Activated CD8-positive, alpha-beta memory T cell treated with anti-CD3 and anti-CD28 coated beads, Interleukin-2, amount 50 U/mL, for 4 hours (primary cell): Measurements from ENCODE around the gene ACOX3.
A peak's percentile ranks its signal among the peaks of the same experiment; 100 is the strongest.

ENCODE experiments used
- DNase-seq: peaks from one replicate; pipeline ENCODE4 v3.0.0-alpha.2; 2020

ACOX3 gene

DNA sequence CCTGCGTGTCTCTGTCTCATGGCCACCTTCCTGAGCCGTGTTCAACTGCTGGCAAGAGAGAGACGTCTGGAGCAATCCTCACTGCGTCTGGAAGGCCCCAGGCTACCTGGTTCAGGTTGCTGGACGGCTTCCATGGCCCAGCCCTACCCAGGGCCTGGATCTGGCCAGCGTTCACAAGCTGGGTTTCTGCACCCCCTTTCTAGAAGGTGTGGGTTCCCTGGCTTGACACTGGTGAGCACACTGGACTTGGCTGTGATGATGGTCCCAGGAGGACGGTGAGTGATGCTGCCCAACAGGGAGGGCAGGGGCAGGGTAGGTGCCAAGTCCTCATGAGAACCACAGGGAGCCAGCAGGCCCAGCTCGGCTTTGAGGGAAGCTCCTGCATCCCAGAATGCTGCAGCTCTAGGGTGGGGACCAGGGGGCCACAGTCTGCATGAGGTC is 107.6 kb downstream of the ACOX3 start:
- DNase-seq: no peak

DNA sequence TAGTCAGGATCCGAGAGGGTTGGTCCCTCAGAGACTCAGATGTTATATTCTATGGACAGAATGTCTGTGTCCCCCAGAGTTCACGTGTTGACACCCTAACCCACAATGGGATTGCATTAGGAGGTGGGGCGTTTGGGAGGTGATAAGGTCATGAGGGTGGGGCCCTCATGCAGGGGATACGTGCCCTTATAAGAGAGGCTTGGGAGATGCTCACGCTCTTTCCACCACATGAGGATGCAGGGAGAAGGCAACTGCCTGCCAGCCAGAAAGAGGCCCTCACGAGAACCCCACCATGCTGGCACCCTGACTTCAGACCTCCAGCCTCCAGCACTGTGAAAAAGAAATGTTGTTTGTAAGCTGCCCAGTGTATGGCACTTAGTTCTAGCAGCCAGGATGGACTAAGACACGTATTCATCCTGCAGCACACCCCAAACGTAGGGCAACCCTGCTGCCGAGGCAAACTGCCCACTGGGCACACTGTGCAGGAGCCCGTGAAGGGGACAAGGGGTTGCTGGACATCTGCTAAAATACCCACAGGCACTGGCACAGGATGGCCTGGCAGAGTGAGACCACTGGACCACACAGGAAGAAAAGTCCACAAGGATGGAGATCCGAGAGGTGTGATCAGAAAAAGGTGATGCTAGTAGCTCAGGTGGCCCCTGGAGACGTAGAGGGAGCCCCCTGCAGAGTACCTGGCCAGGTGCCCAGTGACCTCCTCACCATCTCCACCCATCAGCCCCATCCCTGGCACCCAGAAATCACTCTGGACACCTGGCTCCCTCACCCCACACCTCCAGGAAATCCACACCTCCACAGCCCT is 108.3 kb downstream of the ACOX3 start:
- no peak for DNase-seq

DNA sequence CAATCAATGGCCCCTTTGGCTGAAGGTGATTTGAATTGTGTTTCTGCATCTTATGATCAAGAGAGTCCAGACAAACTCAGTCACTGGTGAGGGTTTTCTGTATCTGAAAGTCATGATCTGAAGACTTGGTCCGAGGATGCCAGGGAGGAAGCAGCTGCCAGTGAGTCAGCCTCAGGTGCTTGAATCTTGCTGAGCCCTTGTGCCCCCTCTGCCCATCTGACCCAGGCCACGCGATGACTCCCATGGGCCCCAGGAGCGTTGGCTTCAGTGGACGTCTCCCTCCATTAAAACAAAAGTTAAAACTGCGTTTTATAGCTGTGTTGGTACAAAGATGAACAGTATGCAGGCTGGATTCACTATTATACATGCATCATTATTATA is 109.0 kb downstream of the ACOX3 start:
- no peak for DNase-seq

DNA sequence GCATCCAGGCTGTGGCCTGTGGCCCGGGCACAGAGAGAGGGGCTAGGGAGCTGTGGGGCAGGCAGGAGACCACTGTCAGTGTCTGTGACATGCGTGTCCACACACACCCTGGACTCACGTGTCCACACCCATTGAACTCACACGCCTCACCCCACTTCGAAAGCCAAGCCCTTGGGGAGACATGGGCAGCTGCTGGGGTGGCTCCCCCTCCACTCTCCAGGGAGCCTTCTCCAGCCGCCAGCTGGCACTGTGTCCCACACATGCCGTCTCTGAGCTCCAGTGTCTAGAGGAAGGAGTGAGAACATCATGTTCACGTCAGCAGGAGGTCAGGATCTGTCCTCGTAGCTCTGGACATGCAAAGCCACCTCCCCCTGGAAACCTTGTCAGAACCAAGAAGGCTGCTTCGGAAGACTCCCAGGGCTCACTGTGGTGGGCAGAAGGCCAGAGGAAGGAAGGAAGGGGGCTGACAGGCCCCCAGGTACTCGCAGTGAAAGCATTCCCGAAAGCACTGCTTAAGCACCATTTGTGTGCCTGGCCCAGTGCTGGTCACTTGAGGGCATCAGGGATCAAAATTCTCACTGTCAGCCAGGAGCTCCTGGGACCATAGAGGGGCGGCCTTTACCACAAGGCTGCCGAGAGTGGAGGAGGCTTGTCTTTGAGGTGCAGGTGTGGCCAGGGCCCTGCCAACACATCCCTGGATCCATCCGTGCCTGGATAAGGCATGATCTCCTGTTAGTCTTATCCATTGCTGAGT is 109.5 kb downstream of the ACOX3 start:
- DNase-seq: peak; percentile 6

DNA sequence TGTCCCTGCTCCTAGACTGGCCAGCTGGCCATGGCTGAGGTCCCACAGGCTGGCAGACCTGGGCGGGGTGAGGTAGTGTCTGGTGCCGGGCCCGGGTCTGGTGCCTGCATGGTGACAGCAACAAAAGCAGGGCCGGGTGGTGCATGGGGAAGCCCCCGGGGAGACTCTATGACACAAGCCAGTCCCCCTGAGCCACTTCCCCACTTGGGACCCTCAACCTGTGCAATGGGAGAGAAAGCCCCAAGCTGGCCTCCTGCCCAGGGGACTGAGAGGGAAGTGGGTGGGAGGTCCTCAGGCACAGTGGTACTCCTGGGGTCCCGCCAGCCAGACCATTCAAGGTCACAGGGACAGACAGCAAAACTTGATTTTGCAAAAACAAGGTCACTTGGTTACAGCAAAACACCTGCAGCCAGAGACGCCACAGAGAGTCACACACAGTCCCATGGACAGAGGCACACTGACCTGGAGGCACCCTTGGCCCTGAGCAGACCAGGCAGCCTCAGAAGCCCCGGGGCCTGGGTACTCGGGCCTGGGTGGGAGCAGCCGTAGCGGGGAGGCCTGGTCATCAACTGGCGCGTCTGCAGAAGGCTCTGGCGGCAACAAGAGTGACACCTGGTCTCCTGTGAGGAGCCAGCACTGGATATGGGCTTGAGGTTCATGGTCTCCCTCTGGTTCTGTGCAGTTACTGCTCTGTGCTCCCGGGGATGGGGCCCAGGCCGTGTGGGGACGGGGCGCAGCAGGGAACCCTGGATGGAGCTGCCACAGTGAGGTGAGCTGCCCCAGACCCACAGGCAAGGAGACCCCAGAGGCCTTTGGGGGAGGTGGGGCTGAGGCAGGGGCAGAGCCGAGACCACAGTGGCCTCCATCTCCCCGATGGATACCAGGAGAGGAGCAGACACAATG is 110.4 kb downstream of the ACOX3 start:
- DNase-seq: peak; percentile 7

DNA sequence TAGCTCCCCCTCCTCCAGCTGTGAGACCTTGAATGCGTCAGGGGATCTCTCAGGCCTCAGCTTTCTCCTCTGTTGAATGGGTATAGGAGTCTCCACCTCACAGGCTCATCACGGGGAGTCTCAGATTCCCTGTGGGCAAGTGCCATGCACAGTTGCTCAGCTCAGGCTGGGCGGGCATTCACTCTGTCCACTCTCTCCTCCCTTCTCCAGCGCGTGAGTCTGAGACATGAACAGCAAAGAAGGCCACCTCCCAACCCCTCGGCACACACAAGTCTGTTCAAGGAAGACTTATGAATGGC is 111.0 kb downstream of the ACOX3 start:
- no peak for DNase-seq

DNA sequence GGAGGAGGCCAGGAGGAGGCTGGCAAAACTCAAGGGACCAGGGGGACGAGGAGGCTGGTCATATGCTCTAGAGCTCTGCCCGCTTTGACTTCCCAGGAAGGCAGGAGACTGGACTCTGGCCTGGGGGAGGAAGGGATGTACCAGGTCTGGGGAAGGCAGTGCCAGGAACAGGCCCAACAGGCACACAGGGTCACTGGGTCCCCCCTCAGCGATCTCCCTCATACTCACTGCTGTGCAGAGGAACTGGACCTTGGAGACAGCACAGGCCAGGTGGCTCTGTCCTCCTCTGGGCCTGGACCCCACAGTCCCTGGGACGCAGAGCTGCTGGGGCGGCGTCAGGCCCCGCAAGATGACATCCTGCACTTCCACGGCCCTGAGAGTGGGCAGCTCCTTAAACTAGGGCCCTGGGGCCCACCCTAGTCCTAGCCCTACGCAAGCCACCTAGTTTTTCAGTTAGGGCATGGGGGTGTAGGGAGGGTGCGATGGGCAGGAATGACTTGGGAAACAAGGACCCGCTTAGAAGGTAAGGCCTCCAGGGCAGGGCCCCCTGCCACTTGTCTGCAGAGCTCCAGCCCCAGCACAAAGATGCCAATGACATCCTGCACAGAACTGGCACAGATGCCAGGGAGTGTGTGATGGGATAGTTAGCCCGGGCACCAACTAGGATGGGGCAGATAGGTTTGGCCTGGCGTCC is 111.5 kb downstream of the ACOX3 start:
- DNase-seq: peak; percentile 9

DNA sequence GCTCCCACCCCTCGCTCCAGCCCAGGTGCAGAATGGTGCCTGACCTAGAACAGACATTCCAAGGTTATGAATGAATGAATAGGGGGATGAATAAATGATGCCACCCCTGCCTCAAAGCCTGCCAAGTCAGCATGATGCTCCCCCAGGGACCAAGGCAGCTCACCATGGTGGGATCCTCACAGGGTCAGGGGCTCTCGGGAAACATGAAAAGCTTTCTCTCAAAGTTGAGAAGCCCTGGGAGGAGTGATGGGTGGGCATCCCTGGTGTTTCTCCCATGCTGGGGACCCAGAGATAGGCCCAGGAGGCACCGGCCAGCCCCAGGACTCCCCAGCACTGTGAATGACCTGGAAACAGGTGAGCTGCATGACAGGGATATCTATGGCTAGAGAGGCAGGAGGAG is 112.1 kb downstream of the ACOX3 start:
- no peak for DNase-seq

DNA sequence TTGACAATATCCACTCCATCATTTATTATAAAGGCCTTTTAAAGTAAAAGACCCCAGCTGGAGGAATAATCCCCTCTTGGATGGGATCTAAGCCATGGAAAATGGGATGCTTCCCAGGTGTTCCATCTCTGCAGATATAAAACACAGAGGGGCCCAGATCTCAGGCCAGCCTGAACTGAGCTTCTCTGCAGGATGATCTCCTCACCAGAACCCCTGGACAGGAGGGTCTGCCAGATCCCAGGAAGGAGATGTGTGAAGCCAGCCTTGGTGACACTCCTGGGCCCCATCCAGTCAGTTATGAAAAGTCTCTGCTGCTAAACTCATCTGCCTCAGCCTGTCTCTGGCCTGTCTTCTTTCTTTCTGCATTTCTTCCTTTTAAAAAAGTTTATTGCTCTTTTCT is 114.3 kb downstream of the ACOX3 start:
- no peak for DNase-seq

DNA sequence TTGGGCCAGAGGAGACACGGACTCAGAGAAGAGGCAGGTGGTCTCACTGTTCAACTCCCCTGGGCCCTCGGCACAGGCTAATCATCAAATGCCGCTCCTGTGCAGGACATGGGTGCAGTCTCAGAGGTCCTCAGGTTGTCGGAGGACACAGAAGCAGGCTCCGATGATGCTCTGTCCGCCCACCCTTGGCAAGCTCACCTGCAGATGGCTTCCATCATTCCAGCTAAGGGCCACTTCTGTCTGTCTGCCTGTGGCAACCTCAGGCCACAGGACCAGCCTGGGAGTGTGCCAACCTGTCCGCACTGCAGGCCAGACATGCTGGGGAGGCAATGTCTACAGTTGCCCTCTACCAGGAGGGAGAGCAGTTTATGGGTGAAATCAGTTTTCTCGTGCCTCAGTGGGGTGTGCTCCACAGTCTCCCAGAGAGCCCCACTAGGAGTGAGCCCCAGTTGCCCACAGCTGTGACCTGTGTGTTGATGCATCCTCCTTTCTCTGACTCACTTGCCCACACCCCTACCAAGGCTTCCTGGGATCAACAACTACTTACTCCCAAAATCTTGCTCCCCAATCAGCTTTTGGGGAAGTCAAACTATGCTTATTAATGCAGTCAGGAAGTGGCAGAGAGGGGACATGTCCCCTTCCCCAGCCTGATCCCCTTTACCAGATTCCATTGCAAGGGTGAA is 115.1 kb downstream of the ACOX3 start:
- no peak for DNase-seq

DNA sequence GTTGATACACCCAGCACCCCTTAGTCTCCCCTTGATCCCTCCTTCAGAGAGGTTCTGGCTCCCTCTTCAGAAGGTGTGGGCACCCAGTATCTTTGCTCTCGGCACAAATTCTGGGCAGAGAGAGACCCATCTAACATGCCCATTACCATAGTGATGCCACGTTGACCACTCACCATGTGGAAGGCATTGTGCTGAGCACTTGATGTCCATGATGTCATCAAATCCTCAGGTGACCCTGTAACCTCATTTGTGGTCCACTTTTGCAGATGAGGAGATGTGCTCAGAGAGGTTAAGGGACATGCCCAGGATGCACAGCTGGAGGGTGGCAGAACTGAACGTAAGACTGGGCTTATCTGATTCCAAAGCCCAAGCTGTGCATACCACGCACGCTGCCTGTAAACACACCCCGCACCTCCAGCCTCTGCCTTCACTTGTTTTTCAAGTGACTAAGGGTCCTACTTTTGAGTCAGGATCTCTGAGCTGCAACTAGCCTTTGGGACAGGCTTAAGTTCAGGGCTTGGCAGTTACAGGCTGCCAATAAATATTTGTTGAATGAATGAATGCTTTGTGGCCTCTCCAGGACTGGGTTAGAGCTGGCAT is 115.8 kb downstream of the ACOX3 start:
- no peak for DNase-seq

DNA sequence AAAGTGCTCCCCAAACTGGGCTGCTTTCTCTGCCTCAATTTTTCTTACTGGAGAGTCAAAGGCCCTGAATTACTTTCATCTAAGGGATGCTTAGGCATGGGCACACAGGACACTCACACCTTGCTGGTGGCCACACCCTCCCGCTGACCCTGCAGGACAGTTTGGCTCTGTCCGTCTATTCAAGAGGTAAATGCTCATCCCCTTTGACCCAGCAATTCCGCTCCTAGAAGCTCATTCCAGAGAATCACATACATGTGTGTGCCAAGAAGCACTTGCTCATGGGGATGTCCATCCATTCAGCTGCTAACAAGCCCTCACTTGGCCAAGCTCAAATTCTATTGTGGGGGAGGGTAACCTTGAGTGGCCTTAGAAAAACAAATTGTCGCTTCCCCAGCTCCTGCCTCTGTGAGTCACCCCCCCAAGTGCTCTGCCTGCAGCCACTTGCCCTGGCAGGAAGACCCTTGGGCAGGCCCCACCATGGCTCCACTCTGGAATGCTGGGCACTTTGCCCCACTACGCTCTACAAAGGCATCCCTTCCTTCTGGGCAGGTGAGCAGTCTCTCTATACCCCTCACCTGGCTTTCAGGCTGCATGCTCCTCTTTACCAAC is 116.5 kb downstream of the ACOX3 start:
- DNase-seq: no peak

DNA sequence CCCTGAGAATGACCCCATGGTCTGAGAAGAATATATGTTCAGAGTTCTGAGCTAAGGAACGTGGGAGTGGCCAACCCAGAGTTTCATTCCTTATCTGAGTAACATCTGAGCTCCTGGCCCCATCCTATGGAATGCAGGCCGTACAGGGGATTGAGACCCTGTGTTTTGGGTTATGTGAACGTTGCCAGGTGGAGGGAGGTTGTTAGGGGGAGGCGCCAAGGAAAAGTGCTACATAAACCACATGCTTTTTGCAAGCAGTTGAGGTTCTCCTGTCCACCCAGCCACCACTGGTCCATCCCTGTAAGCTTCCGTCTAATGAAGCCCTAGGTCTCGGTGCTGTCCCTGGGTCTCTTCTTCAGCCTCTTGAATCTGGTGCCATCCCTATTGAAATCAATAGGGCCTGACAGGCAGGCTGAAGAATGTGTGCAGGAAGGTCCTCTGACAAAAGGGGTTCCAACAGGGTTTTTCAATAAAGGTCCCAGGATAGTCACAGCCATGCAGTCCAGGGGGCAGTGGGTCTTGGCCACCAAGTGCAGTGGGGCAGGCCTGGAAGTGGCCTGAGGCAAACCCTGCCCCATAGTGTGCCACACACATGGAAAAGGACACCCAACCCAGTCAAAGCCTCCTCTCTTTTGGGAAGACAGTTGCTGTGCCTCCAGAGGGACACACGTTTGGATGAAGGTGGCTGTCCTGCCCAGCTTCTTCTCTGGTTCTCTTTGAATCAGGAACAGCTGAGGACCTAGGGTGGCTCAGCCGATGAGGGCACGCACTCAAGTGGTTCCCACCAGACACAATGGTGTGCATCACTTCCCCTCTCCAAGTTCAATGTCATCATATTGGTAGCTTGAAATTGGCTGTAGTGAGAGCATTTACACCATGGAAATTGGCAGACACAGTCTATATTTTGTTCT is 117.5 kb downstream of the ACOX3 start:
- no peak for DNase-seq

DNA sequence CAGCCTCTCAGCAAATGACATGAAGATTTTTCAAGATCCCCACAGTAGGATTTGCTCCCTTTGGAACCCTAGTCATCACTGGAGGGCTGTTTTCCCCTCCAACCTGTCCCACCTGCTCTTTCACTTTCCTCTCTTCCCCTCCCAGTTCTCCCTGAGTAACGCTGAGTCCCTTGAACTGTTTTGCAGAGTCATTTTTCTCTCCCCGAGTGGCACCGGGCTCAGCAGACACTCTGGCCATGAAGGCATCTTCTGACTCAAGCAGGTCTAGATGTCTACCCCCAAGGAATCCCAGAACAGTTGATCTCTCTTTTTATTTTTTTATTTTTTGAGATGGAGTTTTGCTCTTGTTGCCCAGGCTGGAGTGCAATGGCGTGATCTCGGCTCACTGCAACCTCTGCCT is 118.8 kb downstream of the ACOX3 start:
- no peak for DNase-seq

DNA sequence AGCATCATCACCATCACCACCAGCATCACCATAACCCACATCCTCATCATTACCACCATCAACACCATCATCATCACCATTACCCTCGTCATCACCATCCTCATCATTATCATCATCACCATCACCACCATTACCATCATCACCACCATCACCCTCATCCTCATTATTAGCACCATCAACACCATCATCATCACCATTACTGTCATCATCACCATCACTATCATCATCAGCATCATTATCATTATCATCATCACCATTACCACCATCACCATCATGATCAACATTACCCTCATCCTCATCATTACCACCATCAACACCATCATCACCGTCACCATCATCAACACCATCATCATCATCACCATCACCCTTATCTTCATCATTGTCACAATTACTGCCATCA is 119.3 kb downstream of the ACOX3 start:
- no peak for DNase-seq

DNA sequence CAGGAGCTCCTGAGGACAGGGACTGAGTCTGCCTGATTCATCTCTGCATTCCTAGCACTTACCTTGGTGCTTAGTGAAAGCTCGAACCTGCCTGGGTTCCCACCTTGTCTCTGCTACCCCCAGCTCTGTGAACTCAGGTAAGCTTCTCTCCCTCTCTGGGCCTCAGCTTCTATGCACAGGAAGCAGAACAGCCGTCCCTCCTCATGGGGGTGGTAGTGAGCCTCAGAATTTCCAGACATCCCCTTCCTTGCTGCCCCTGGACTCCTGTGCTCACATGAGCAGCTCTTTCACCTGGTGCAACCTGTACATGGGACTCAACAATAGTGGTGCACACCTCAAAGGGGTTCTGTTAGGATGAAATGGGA is 120.2 kb downstream of the ACOX3 start:
- no peak for DNase-seq

DNA sequence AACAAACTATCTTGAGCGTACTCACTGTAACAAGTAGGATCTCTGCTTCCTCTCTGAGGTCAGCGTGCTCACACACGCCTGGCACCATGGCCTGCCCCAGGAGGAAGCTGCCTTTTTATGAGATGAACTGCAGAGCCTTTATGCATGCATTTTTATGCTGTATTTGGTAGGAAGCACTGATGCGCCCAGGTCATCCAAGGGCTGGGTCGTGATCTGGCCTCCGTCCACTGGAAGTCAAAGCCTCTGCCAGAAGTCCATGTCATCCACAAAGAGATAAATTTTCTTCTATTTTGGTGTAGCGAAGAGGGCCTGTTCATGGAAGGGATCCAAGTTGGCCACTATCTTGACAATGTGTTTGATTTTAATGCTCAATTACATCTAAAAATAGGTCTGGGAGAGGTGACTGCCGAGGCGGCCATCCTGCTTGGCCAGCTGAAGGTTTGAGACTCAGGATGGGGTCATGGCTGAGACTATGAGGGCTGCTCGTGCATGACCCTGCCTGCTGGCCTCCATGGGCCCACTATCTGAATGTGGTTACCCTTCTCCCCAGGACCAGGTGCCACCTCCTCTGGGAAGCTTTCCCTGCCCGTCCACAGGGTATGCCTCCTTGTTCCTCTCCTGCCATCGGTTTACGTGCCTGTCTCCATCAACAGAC is 120.7 kb downstream of the ACOX3 start:
- DNase-seq: no peak

DNA sequence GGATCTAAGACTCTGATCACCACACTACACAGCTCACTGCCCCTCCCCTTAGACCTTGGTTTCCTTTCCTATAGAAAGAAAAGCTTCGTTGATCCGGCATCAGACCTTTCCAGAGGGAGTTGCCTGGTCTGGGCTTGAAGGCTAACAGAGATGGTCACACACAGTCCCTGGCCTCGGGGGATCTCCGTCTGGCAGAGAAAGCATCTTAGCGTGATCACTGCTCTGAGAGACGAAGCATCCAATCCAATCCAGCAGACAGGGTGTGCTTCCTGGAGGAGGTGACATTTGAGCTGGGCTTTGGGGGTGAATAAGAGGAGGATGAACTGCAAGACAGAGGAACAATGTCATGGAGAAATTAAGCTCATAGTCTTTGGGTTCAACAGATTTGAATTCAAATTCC is 121.5 kb downstream of the ACOX3 start:
- no peak for DNase-seq

DNA sequence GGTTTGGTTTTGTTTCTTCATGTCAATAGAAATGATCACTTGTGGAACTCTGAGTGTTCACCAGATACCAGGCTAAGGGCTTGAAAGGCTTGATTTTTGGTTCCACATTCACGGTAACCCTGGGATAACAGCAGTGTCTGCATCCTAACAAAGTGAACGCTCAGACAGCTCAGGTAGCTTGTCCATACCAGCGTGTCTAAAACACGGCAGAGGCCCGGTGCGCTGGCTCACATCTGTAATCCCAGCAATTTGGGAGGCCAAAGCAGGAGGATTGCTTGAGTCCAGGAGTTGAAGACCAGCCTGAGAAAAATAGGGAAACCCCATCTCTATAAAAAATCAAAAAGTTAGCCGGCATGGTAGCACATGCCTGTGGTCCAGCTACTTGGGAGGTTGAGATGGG is 122.0 kb downstream of the ACOX3 start:
- DNase-seq: no peak

DNA sequence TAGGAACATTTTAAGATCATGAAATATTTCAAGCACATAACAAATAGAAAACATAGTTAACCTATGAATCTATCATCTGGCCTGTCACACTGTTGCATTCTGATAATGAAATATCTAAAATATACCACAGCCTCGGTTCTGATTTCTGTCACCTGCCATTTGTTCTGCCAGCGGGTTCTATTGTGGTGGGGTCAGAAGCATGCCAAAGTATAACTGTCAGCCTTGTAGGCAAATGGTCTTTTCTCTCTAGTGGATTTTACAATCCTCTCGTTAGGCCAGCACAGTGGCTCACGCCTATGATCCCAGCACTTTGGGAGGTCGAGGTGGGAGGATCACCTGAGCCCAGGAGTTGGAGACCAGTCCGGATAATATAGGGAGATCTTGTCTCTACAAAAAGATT is 123.0 kb downstream of the ACOX3 start:
- no peak for DNase-seq
